Fibroblast of lung (primary cell): ENCODE data around the gene MEIOB. TPM values are rescaled to one million over a fixed set of nuclear protein-coding genes. Genes with fewer than 3 reads are reported as not detected.
"Not testable (repeated sequence)": the region's sequence is repeated elsewhere in the genome, so short reads cannot be mapped to it uniquely, and the experiment has no call there.

Experiments used
- DNase-seq, 2 donors: peaks; one replicate each; pipeline versions ENCODE4 v3.0.0 to v3.0.0-alpha.2; 2010; ENCODE audit warnings: low read depth in 2 of 2
- H2AFZ ChIP-seq: 2 replicates; pipeline ENCODE4 v1.5.1; 2012; ENCODE audit warnings: low read length, control low read depth, inconsistent platforms
- H3K27ac ChIP-seq: 2 replicates; pipeline ENCODE4 v1.5.1; 2011; ENCODE audit warnings: low read length, control low read depth; ENCODE audit not compliant: insufficient read depth
- H3K27me3 ChIP-seq: 2 replicates; pipeline ENCODE4 v1.5.1; 2011; ENCODE audit warnings: mild to moderate bottlenecking, low read length; ENCODE audit not compliant: control insufficient read depth, insufficient read depth
- H3K36me3 ChIP-seq: 2 replicates; pipeline ENCODE4 v1.5.1; 2011; ENCODE audit warnings: low read length; ENCODE audit not compliant: control insufficient read depth, insufficient read depth
- H3K4me1 ChIP-seq: 2 replicates; pipeline ENCODE4 v1.5.1; 2011; ENCODE audit warnings: low read length; ENCODE audit not compliant: control insufficient read depth, insufficient read depth; ENCODE audit errors: extremely low read depth
- H3K4me2 ChIP-seq: 2 replicates; pipeline ENCODE4 v1.5.1; 2011; ENCODE audit warnings: low read length, control low read depth; ENCODE audit not compliant: insufficient read depth; ENCODE audit errors: extremely low read depth
- H3K4me3 ChIP-seq, 4 experiments: fragments of 200-600 bp in 1 of 4; sonication (generic) in 1 of 4; replicated peaks in 1 of 4; 2 replicates each; pipeline ENCODE4 v1.5.1; 2011 to 2016; ENCODE audit warnings: low read length in 4 of 4, low read depth in 3 of 4, mild to moderate bottlenecking in 3 of 4, control low read depth in 2 of 4, inconsistent platforms in 1 of 4, mixed read lengths in 1 of 4; ENCODE audit not compliant: insufficient read depth in 1 of 4; ENCODE audit errors: control extremely low read depth in 1 of 4
- H3K79me2 ChIP-seq: 2 replicates; pipeline ENCODE4 v1.5.1; 2012; ENCODE audit warnings: mild to moderate bottlenecking, low read length, inconsistent platforms; ENCODE audit not compliant: control insufficient read depth, insufficient read depth
- H3K9ac ChIP-seq: 2 replicates; pipeline ENCODE4 v1.5.1; 2011; ENCODE audit warnings: mild to moderate bottlenecking, low read length, control low read depth; ENCODE audit not compliant: insufficient read depth
- H3K9me3 ChIP-seq: 2 replicates; pipeline ENCODE4 v1.5.1; 2012; ENCODE audit warnings: low read depth, low read length; ENCODE audit not compliant: control insufficient read depth, insufficient read depth
- H4K20me1 ChIP-seq: 2 replicates; pipeline ENCODE4 v1.5.1; 2011; ENCODE audit warnings: low read length; ENCODE audit not compliant: control insufficient read depth, insufficient read depth; ENCODE audit errors: extremely low read depth
- EZH2 ChIP-seq: IDR thresholded peaks from 2 replicates; pipeline ENCODE4 v1.5.1; 2012; ENCODE audit warnings: low read length, control low read depth, mild to moderate bottlenecking; ENCODE audit errors: missing control alignments
- polyA plus RNA-seq, 2 donors: library from polyadenylated mRNA; depleted of rRNA in 1 of 2; stranded (reverse) in 1 of 2; unstranded in 1 of 2; fragments of >200 nt; gene quantifications; 2 replicates each; pipeline ENCODE4 v1.2.1, GENCODE V29; 2011 to 2012; ENCODE audit warnings: missing spikeins in 1 of 2
- total RNA-seq: library from RNA; depleted of rRNA; stranded (reverse); fragments of >200 nt; gene quantifications from 2 replicates; pipeline ENCODE4 v1.2.1, GENCODE V29; 2014
- TF ChIP-seq, protein P1 (sequence below), 2 donors: IDR thresholded peaks in 1 of 2; conservative IDR thresholded peaks in 1 of 2; 1 replicate in 1 of 2; 2 replicates in 1 of 2; pipeline ENCODE4 v1.5.1; 2011 to 2012; ENCODE audit warnings: low read length in 2 of 2, control low read depth in 1 of 2, inconsistent platforms in 1 of 2, low read depth in 1 of 2, mild to moderate bottlenecking in 1 of 2

The MEIOB gene
- total and polyA plus RNA-seq, 2 donors (not counting 1 experiment from before 2014, with no cell fraction given) = not detected

DNA sequence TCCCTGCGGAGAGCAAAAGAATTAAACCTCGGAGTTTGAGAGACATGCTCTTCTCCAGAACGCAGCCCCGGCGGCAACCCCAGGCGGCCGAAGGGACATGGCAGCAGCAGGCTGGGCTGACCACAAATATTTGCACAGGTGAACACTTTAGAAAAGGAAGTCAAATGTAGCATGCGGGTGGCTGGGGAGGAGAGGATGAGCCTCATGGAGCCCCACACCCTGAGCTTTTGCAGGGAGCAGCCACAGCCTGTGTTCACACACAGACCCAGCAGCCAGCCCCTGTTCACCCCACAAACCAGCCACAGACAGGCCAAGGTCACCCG lies 28.4 kb upstream of the MEIOB start:
- no peak overlapping the region for H3K4me2 ChIP-seq
- no peak for DNase-seq
- H3K9ac ChIP-seq = no peak overlapping the region
- H4K20me1 ChIP-seq = no peaks in the 10 kb centered on the region
- H3K9me3 ChIP-seq = no peaks in the 10 kb centered on the region
- H3K27me3 ChIP-seq = peaks cover 9% of the 10 kb centered on the region
- H3K27ac ChIP-seq = no peak overlapping the region
- no peak overlapping the region for H3K4me3 ChIP-seq
- no peaks in the 10 kb centered on the region for H3K4me1 ChIP-seq
- H3K79me2 ChIP-seq = no peaks in the 10 kb centered on the region
- TF ChIP-seq, protein P1, sequence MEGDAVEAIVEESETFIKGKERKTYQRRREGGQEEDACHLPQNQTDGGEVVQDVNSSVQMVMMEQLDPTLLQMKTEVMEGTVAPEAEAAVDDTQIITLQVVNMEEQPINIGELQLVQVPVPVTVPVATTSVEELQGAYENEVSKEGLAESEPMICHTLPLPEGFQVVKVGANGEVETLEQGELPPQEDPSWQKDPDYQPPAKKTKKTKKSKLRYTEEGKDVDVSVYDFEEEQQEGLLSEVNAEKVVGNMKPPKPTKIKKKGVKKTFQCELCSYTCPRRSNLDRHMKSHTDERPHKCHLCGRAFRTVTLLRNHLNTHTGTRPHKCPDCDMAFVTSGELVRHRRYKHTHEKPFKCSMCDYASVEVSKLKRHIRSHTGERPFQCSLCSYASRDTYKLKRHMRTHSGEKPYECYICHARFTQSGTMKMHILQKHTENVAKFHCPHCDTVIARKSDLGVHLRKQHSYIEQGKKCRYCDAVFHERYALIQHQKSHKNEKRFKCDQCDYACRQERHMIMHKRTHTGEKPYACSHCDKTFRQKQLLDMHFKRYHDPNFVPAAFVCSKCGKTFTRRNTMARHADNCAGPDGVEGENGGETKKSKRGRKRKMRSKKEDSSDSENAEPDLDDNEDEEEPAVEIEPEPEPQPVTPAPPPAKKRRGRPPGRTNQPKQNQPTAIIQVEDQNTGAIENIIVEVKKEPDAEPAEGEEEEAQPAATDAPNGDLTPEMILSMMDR (conservative IDR thresholded peaks at IDR 0.05 in 1 of 2, IDR thresholded peaks at IDR 0.05 in 1 of 2; ENCODE audit: low read depth in 1 of 2, low read length in 2 of 2) = no peak
- TF ChIP-seq EZH2 = no peak
- no peaks in the 10 kb centered on the region for H3K36me3 ChIP-seq
- no peak overlapping the region for H2AFZ ChIP-seq

DNA sequence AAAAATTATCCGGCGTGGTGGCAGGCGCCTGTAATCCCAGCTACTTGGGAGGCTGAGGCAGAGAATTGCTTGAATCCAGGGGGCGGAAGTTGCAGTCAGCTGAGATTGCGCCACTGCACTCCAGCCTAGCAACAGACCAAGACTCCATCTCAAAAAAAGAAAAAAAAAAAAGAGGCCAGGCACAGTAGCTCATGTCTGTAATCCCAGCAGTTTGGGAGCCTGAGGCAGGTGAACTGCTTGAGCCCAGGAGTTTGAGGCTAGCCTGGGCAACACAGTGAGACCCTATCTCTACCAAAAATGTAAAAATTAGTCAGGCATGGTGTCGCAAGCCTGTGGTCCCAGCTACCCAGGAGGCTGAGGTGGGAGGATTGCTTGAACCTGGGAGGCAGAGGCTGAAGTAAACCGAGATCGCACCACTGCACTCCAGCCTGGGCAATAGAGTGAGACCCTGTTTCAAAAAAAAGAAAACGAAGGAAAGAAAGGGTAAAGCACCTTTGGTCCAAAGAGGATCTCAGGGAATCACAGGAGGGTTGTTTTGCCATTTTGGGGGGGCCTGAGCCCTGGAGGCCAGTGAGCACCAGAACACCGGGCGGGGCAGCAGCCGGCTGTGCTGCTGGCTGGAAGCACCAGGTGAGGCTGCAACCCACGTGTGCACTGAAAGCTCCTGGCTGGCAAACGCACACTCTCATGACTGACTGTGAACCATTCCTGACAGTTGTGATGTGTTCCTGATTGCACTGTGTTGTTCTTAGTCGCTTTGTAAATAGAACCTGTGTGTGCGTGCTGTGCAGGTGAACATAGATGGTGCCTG lies 27.9 kb upstream of the MEIOB start:
- Histone ChIP-seq H2AFZ (no peak overlapping the region), H3K9me3 (no peaks in the 10 kb centered on the region), H4K20me1 (no peaks in the 10 kb centered on the region), H3K4me2 (no peak overlapping the region), H3K4me1 (no peaks in the 10 kb centered on the region), H3K9ac (no peak overlapping the region), H3K79me2 (no peaks in the 10 kb centered on the region), H3K4me3 (no peak overlapping the region), H3K27me3 (peaks cover 9% of the 10 kb centered on the region), H3K36me3 (no peaks in the 10 kb centered on the region), H3K27ac (no peak overlapping the region)
- DNase-seq = no peak
- no peak for TF ChIP-seq EZH2
- TF ChIP-seq, protein P1 (conservative IDR thresholded peaks at IDR 0.05 in 1 of 2, IDR thresholded peaks at IDR 0.05 in 1 of 2; ENCODE audit: low read depth in 1 of 2, low read length in 2 of 2) = no peak

DNA sequence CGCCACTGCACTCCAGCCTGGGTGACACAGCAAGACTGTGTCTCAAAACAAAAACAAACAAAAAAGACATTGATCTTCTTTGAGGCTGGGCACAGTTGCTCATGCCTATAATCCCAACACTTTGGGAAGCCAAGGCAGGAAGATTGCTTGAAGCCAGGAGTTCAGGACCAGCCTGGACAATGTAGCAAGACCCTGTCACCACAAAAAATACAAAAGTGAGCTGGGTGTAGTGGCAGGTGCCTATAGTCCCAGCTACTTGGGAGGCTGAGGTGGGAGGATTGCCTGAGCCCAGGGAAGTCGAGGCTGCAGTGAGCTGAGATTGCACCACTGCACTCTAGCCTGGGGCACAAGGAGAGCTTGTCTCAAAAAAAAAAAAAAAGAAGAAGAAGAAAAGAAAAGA lies 25.7 kb upstream of the MEIOB start:
- not testable (repeated sequence) for H3K36me3 ChIP-seq, H4K20me1 ChIP-seq, H3K4me1 ChIP-seq, H3K9me3 ChIP-seq, H3K9ac ChIP-seq, H3K4me2 ChIP-seq, H3K79me2 ChIP-seq, H2AFZ ChIP-seq, DNase-seq, H3K27me3 ChIP-seq, H3K27ac ChIP-seq, H3K4me3 ChIP-seq
